GM19395 (cell line): ENCODE data around the gene SCUBE1.

Source experiments
- ATAC-seq: cut with Tn5 transposase; IDR thresholded peaks from one replicate; pipeline ENCODE4 v1.9.1; 2021; ENCODE audit warnings: mild to moderate bottlenecking, moderate library complexity; ENCODE audit not compliant: unreplicated experiment

The SCUBE1 gene

DNA sequence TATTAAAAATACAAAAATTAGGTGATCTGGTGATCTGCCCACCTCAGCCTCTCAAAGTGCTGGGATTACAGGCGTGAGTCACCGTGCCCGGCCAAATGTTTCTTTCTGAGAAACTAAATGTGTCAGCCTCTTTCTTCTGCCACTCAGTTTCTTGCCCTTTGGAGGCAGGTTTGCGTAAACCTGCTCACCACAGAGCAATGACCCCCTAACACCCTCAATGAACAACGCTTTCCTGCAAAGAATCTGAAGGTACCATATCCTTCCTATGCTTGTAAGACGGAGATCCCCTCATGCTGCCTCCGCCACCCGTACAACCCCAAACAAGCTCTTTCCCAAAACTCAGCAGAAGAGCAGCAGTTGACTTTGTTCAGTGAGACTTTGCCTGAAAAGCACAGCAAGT, 117.6 kb downstream of the SCUBE1 start:
- no peak for ATAC-seq

DNA sequence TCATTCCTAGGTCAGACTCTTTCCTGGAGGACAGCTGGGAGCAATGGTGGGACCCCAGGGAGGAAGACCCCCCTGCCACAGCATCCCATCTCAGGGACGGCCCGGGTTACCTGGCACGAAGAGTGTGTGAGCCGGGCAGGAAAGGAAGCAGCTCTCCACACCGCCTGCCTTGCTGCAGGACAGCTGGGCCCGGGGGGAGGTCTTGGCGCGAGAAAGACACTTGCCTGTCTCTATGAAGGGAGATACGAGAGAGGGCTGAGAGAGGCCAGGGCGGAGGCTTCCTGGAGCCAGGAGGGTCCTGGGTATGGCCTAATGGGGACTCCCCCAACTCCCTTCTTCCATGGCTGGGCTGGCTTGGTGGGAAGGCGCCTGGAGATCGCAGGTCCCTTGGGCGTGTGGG, 120.2 kb downstream of the SCUBE1 start:
- ATAC-seq: no peak

DNA sequence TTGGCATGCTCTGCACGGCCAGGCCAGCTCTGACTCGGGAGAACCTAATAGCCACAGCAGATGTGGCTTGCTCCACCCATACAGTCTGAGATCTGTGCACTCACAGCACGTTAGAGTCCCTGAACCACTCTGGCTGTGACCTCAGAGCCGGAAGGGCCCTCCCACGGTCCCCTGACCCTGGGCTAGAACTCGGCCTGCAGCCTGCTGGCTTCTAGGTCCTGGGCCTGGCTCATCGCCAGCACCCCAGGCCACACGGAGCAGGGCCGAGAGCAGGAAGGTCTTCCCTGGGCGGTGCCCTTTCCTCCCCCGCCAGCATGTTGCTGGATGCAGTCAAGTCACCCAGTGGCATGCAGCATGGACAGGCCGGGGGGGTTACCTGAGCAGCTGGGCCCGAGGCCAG, 120.9 kb downstream of the SCUBE1 start:
- ATAC-seq: no peak

DNA sequence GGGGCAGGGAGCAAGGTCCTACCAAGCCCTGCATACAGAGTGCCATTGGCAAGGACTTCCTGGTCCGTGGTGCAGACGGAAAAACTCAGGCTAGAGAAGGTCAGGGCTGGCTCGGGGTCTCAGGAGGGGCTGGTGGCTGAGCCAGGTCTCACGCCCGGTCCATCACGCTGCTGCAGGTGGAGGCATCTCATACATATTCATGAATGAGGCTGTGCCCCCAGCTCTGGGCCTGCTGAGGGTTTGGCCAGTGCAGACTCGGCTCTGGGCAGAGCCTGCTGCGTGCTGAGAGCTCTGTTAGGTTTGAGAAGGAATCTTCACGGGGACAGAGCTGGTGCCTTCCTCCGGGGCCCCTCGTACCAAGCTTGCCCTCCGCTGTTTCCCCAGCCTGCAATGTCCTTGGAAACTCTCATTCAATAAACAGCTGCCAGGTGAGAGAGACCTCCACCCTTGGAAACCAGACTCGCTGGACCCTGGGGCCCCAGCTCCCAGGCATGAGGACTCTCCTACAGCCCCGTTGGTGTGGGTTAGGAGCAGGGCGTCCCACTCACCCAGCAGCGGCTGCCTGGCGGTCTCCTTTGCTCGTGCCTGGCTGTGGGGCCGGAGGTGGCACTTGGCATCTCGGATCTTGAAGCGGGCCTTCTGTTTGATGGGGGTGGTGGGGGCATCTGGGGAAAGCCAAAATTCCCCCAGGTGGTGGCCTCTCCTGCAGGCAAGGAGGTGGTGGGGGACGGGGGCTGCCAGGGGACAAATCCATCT, 122.4 kb downstream of the SCUBE1 start:
- ATAC-seq: no peak

DNA sequence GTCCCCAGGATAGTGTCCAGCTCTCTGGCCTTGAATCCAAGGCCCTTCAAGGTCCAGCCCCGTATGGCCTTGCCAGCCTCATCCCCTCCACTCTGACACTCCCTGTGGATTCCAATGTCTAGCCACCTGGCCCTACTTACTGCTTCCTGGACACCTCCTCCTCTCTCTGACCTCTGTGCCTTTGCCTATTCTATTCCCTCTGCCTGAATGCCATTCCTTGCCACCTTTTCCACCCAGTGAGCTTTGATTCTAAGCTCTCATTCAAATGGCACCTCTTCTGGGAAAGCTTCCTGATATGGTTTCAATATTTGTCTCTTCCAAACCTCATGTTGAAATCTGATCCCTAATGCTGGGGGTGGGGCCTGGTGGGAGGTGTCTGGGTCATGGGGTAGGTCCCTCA, 124.4 kb downstream of the SCUBE1 start:
- no peak for ATAC-seq

DNA sequence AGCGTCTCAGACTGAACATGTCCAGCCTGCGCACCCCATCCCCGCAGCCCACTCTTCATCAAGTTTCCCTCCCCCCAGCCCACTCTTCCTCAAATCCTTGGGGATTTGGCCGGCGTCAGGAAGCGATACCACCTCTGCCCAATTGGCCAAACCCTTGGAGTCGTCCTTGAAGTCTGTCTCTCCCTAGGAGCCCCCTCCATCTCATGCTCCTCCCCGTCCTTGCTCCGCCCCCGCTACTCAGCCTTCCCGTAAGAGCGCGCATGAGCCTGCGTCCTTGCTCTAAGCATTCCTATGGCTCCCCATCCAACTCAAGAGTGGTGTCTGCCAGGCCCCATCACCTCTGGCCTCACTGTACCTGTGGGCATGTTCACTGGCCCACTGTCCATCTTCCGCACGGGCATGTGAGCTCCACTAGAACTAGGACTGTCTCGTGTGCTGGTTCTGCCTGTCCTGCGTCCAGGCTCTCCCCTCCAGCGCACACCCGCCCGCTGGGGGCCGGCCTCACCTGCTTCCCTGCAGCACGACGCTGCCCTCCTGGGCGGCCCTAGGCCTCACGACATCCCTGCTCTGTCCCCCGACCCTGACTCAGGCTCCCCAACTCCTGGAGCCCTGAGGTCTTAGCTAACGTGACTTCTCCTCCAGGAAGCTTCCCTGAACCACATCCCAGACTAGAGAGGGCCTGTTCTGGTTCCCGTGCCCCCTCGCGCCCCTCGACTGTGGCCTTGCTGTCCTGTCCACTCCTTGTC, 125.7 kb downstream of the SCUBE1 start:
- ATAC-seq: no peak

DNA sequence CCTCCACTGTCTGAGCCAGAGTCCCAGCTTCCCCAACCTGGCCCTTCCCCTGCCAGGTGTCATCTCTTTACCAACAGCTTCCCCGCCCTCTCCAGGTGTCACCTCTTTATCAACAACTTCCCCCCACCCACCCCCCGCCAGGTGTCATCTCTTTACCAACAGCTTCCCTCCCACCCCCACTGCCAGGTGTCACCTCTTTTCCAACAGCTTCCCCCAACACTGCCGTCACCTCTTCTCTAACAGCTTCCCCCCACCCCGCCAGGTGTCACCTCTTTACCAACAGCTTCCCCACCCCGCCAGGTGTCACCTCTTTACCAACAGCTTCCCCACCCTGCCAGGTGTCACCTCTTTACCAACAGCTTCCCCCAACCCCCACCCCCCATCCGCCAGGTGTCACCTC, 126.4 kb downstream of the SCUBE1 start:
- no peak for ATAC-seq

DNA sequence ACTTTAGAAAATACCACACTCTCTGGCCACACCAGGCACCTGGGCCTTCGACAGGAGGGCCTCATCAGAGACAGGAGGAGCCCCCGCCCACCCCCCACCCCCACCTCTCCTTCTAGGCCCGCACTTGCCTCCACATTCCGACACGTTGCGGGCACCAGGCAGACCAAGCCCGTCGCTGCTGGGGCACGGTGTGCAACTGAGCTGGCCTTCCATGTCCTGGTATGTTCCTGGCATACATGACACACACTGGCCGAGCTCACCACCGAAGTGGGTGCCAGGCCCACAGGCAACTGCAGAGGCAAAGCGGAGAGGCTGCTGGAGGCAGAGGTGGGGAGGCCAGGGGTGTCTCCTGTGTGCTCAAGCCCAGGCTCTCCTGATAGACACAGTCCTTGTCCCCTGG, 129.2 kb downstream of the SCUBE1 start:
- no peak for ATAC-seq

DNA sequence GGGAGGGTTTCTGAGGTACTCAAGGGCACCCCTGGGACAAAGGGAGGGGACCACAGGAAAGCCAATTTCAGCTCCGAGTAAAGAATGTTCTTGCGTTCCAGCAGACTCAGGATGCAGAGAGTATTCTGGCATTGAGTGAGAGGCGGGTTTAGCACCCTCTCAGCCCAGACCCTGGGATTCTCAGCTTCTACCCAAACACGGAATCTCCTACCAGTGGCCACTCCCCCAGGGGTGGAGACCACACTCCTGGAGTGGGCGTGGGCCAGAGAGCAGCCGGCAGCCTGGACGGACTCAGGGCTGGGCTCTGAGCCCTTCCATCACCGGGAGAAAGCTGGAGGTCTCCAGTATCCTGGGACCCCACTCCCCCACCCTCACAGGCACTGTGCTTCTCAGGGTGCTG, 130.1 kb downstream of the SCUBE1 start:
- no peak for ATAC-seq

DNA sequence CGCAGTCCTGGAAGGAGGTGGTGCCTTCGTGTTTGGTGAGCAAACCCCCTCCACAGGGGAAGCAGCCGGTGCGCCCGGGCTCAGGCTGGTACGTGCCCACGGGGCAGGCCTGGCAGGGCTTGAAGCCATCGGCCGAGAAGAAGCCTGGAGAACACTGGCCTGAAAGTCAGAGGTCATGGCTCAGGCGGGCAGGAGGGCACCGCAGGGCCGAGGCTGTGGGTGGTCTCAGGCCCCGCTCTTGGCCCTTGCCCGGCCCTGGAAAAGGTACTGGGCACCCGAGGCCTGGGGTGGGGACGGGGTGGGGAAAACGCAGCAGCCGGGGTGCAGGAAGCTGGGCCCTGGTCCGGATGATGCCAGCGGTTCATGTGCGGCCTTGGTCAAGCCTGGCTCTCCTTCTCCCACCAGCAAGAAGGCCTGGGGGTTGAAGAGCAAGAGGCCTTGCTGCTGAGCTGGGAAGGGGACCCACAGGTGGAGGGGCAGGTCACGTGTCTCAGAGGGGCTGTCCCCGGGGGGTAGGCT, 130.7 kb downstream of the SCUBE1 start:
- no peak for ATAC-seq

DNA sequence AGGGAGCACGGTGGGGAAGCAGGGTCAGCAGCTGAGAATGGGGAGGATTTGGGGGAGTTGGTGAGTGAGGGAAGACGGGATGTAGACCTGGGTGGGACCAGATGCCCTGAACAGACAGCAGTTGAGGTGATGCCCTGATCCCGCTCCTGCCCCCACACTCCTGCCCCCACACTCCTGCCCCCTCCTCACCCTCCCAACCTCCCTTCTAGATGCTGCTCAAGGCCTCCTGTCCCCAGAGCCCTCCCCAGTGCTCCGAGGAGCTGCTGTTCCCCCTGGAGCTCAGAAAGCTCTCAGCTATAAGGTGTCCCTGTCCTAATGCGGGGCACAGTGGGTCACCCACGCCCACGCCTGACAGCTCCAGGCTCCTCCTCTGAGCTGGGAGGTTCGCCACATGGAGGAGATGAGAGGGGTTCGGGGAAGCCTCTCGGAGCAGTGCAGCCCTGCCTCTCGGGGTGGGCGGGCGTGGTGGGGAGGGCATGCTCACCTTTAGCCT, 131.2 kb downstream of the SCUBE1 start:
- ATAC-seq: no peak

DNA sequence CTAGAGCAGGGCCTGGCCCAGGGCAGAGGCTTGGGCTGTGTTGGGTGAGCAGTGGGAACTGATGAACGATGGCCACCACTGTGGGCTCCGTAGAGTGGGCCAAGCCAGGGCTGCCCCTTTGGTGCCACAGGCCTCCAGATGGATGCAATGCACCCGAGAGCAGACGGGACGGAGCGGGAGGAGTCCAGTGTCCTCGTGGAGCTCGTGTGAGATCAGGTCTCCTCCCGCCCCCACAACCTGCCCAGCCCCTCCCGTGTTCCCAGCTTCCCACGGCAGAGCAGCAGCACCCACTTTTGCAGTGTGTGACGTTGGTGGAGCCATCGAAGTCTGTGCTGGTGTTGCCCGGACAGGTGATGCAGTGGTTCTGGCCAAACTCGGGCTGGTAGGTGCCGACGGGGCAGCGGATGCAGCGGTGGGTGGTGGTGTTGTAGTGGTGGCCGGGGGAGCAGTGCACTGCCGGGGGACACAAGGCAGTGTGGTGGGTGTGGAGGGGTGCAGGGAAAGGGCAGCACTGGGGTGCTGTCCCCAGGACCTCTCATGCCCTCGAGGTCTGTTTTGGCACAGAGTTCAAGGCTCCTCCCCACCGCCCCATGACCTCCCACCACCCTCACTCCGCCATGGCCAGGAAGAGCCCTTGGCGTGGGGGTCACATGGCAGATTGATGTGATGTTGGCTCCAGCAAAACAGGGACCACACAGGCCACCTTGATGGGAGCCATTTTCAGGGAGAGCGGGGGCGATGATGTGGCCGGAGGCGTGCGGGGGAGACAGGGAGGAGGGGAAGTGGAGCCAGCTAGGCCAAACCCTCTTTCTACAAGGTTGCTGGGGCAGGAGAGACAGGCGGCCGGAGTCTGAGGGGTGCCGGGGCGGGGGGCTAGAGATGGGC, 132.3 kb downstream of the SCUBE1 start:
- no peak for ATAC-seq

DNA sequence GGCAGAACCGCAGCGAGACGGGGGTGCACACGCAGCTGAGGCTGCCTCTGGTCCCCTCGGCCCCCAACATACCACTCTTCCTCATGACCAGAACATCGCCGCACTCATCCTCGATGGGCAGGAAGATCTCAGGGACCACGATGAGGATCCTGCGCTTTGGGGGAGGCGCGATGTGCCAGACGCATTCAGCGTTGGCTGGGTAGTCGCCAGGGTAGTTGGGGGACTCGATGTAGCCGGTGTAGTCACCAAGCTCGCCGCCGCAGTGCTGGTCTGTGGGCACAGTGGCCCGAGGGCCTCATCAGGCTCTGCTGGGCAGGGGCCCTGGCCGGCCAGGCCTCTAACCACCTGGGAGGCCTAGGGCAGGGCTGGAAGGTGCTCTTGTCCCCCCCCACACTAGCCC, 133.2 kb downstream of the SCUBE1 start:
- no peak for ATAC-seq

DNA sequence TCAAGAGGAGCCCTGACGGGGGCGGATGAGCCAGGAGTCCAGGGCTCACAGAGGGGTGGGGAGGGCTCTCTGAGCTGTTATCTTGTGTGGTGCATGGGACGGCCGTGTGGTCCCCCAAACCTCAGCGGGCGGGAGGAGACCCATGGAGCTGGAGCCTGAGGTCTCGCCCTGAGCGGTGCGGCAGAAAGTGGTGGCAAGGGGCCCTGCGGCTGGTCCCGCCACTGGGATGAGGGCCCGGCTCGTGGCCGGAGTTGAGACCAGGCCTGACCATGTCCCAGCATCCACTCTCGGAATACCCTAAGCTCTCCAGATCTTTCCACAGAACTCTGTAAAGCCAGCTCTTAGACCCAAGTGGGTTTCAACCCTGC, 133.7 kb downstream of the SCUBE1 start:
- ATAC-seq: no peak

DNA sequence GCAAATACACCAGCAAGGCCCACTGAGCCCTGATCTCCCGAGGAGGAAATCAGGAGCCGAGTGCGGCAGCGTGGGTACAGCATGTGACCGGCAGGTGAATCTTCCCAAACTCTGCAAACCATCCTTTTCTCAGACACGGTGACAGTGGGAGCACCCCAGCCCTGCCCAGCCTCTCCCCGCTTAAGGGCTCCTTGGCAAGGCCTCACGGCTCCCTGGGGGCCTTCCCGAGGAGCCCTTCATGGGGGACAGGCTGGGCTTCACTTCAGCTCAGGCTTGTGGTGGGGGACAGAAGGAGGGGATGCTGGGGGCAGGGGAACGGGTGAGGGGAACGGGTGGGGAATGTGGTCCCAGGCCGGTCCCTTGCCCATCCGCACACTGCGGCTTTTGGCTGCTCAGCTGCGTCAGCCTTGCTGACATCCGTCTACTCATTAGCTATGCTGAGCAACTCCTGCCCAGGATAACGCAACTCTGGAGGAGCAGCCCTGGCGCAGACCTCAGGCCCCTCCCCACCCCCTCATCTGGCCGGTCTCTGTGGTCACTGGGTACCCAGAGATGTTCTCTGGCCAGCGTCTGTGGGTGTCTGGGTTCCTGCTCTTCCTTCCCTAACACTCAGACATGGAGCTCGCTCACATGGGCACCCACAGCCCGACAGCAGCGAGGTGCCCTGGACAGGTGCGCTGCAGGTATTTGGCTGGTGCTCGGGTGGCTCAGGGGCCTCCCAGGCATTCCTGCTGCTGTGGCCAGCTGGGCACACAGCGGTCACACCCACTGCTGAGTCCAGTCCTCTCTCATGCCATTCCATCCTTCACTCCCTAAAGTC, 134.3 kb downstream of the SCUBE1 start:
- no peak for ATAC-seq

DNA sequence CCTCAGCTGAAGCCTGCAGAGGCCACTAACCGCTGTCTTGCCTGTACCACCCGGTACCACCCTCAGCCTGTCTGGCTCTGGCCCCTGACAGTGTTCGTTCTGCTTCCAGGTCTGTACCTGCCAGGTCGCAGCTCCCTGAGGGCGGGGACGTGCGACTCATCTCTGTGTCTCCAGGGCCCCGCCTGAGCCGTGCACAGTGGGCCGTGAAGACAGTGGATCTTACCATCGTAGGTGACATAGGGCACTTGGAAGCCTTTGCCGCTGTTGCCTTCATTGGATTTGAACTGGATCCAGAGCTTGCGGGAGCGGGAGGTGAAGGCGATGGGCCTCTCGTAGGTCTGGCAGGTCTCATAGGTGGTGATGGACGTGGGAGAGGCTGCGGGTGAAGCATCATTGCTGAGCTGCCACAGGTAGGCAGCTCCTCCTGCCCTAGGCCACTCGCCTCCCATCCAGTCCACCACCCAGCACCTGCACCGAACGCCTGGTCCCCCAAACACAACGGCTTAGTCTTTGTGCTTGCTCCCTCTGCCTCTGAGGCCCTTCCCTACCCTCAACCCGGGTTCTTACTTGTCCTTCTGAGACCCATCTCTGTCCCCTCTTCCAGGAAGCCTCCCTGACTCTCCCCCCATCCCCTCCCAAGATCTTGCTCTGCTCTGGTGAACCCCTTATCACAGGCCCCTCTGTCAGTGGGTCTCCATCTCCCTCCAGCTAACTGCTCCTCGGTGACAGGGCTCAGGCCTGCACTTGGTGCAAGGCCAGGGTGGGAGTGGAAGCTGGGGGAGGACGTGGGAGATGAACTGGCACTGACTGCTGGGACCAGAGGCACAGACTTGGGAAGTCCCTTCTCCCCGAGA, 135.1 kb downstream of the SCUBE1 start:
- ATAC-seq: no peak

DNA sequence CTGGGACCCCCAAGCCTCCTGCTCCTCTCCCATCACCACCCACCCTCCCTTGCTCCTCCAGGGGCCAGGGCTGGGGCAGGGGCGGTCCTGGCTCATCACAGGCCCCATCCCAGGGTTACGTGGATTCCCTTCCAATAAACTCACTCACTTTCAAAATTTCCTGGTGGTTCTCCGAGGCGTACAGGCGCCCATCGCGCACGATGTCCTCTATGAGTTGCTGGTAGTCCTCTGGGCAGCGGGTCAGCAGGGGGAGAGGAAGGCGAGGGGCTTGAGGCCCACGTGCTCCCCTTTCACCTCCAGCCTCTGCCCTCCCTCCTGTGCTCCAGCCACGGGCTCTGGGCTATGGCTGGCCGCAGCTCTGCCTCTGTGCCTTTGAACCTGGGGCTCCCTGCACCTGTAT, 135.8 kb downstream of the SCUBE1 start:
- ATAC-seq: no peak

DNA sequence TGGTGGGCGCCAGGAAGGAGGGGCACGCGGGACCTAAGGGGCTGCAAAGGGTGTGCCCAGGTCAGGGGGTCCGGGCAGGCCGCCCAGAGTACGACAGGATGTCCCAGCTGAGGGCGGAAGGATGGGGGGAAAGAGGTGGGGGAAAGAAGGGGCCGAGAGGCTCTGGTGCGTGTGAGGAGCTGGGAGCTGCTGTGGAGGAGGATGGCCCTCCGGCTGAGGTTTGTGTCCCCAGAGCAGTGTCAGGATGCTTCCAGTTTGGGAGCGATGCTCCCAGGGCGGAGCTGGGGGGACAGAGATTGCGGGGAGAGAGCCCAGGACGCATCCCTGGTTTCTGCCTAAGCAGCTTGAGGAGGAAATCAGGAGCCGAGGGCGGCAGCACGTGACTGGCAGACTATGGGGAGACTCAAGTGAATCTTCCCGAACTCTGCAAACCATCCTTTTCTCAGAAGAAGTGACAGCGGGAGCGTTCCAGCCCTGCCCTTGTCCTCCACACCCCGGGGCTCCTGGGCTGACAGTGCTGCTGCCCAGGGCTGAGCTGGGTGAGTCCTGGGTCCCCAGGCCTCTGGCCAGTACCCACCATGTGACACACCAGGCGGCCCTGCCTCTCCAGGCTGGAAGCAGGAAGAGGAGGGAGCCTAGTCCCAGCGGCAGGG, 136.5 kb downstream of the SCUBE1 start:
- no peak for ATAC-seq
